ENCODE measurements around the gene RENBP.

RENBP gene

GRCh38 chrX:153885968-153886903, 58.2 kb downstream of the RENBP start, which contains the start of gene L1CAM:
Gene L1CAM (minus strand): TSS chrX:153886173. CDS start chrX:153875836, 10,337 bp downstream.
- DNase-seq: no peak

All from fibroblast of skin of right biceps (primary cell).